Right cardiac atrium (tissue), 5 donors: ENCODE measurements around the gene DYNC1I1. TPM values are rescaled to one million over a fixed set of nuclear protein-coding genes. Genes with fewer than 3 reads are reported as not detected.

Source experiments
- ATAC-seq, 2 donors: fragments of 200-7000 bp; cut with Tn5 transposase; one replicate each; pipeline versions ENCODE4 v1.8.0 to v1.9.1; 2020; ENCODE audit warnings: moderate library complexity in 2 of 2, mild to moderate bottlenecking in 1 of 2
- DNase-seq, 3 donors: peaks; one replicate each; pipeline ENCODE4 v3.0.0-alpha.2; 2020
- H3K27ac ChIP-seq: one replicate; pipeline ENCODE4 v1.5.1; 2013; ENCODE audit warnings: mild to moderate bottlenecking, low read length, control low read depth, moderate library complexity
- H3K27me3 ChIP-seq: one replicate; pipeline ENCODE4 v1.6.1; 2013; ENCODE audit not compliant: control insufficient read depth, insufficient read depth
- H3K4me1 ChIP-seq: one replicate; pipeline ENCODE4 v1.6.1; 2013; ENCODE audit warnings: low read length; ENCODE audit not compliant: control insufficient read depth, insufficient read depth
- H3K4me3 ChIP-seq: one replicate; pipeline ENCODE4 v1.5.1; 2013; ENCODE audit warnings: low read length, control low read depth
- H3K9me3 ChIP-seq: one replicate; pipeline ENCODE4 v1.6.1; 2013; ENCODE audit warnings: low read length; ENCODE audit not compliant: control insufficient read depth
- WGBS: extraction: QIAGEN DNeasy Blood & Tissue Kit; methylation state at CpG from one replicate; pipeline ENCODE4 v1.1.7; 2013; 5-methylcytosine and 5-hydroxymethylcytosine counted together
- intact Hi-C, 4 donors: fragments of 100-400 bp; cut with DNase I; formaldehyde crosslinking; loops; one replicate each; pipeline versions ENCODE4 v1.11.0 to v1.14.0; 2022 to 2023
- polyA plus RNA-seq: library from polyadenylated mRNA; stranded (reverse); fragments of 200-250 nt; gene quantifications from one replicate; pipeline ENCODE4 v1.2.3, GENCODE V29; 2013
- total RNA-seq, 4 donors: library from RNA; stranded (reverse); fragmentation: NEBNext Ultra II Directional; extraction: Animal tissue kit (Norgen Biotek cat#: 25700); gene quantifications; one replicate each; pipeline ENCODE4 v1.2.1, GENCODE V29; 2021
- donor health status: healthy with polysubstance abuse.
- donor health status: DM: no; HTN: yes; CAD: no.
- donor health status: DM: no; HTN: no; CAD: no.
- donor health status: DM: no; HTN: yes; CAD: no; lungs with severe emphysema.
- donor health status: DM: yes; HTN: yes; CAD: no.

Gene DYNC1I1
- total and polyA plus RNA-seq, 5 donors, result 11.0 to 29.8 (median 20.5) TPM

DNA sequence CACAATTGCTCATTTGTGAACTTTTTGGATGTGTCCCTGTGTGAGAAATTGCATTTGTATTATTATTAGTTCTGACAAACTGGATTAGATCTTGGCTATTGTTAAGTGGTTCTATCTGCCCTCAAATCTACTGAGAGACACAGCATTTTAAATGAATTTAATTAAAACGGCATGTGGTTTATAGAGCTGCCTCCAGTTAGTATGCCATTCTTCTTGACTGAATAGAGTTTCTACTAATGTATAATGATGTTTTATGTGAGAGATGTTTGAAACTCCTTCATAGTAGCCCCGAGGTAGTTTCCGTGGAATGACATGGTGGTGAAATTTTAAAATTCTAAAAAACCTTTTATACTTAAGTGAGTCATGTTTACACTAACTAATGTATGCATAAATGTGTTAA is 110.9 kb downstream of the DYNC1I1 start:
- Histone ChIP-seq H3K27me3 (no peaks in the 10 kb centered on the region), H3K4me3 (no peak overlapping the region), H3K4me1 (peaks cover 3% of the 10 kb centered on the region), H3K27ac (no peak overlapping the region), H3K9me3 (no peaks in the 10 kb centered on the region)
- DNase-seq (no peak), ATAC-seq (no peak)
- intact Hi-C loops, result no loop called here
- WGBS, result 93% methylated on average over 3 of the region's 3 CpGs

DNA sequence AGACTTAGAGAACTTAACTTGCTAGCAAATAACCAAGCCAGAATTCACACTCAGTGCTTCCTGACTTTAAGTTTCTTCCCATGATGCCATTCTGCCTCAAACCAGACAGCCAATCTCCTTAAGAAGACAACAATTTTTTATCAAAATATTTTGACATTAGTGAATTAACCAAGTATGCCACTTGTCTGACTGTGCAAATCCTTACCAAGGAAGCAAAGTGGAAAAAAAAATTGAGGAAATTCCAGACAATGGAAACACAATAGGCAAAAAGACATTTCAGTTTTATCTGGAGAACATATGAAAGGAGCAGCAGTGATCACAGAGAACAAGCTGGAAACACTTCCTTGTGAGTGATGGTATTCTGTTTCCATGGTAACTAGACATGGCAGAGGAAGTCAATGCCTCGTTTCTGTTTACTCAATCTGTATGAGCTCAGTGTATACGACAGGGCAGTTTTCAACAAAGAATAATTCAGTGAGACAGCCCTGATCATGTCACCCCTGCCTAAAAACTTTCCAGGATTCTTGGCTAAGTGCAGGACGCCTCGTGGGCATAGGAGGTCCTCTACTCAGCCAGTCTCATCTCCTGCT is 114.2 kb downstream of the DYNC1I1 start:
- DNase-seq (no peak), ATAC-seq (peak; percentile 33 to 55)
- Histone ChIP-seq H3K9me3 (no peaks in the 10 kb centered on the region), H3K4me3 (no peak overlapping the region), H3K27me3 (no peaks in the 10 kb centered on the region), H3K4me1 (peaks cover 3% of the 10 kb centered on the region), H3K27ac (no peak overlapping the region)
- 26% methylated on average over 4 of the region's 4 CpGs for WGBS
- intact Hi-C loops, result no loop called here

DNA sequence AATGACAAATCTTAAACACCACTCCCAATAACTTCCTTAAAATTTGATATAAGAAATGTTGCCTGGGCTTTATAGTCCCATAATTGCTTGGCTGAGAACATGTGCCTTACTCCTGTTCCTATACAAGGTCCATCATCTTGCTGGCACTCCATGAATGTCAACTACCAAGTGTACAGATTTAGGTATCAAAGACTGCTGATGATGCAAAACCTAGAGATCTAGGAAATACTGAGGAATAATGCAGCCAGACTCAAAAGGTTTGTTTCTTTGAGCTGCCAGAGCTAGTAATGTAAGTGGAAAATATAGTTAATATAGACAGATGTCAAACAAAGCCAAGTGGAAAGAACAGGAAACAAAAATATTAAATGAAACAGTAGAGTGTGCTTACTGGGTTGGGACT is 121.1 kb downstream of the DYNC1I1 start:
- Histone ChIP-seq H3K27me3 (no peaks in the 10 kb centered on the region), H3K4me3 (no peak overlapping the region), H3K9me3 (no peaks in the 10 kb centered on the region), H3K4me1 (peaks cover 1% of the 10 kb centered on the region), H3K27ac (no peak overlapping the region)
- DNase-seq, result no peak
- no peak for ATAC-seq
- intact Hi-C loops, result no loop called here

DNA sequence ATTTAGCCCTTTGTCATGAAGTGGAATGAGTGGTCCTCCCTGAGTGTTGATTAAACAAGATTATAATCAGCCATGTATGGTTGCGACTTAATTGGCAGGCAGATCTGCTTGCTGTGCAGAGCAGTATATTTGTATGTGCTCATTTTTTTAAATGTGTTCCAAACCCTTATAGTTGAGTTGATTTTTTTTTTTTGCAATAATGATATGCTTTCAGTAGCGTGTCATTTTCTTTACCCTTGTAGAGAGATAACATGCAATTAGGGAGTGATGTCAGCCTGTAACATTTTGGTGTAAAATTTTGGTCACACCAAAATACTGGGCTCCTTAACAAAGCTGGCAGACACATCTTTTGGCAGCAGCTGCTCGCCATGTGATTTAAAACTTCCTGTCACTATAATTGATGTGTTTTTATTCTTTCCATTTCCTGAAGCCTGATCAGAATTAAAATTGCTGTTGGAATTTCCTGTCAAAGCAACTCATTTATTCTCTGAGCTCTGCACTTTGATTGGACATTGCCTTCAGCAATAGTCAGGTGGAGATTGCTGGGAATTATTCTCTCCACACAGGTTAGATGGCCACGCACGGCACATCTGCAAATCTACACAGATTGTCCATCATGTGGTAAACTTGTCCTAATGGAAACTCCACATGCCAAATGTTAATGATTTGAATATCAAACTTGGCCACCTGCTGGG is 125.3 kb downstream of the DYNC1I1 start:
- H3K4me1 ChIP-seq, result peaks cover 1% of the 10 kb centered on the region
- H3K27ac ChIP-seq, result no peak overlapping the region
- ATAC-seq (no peak), DNase-seq (peak in 1 of 3 donors; percentile 55)
- H3K9me3 ChIP-seq, result no peaks in the 10 kb centered on the region
- 41% methylated on average over 5 of the region's 5 CpGs for WGBS
- no peak overlapping the region for H3K4me3 ChIP-seq
- intact Hi-C loops, result no loop called here
- H3K27me3 ChIP-seq, result no peaks in the 10 kb centered on the region

DNA sequence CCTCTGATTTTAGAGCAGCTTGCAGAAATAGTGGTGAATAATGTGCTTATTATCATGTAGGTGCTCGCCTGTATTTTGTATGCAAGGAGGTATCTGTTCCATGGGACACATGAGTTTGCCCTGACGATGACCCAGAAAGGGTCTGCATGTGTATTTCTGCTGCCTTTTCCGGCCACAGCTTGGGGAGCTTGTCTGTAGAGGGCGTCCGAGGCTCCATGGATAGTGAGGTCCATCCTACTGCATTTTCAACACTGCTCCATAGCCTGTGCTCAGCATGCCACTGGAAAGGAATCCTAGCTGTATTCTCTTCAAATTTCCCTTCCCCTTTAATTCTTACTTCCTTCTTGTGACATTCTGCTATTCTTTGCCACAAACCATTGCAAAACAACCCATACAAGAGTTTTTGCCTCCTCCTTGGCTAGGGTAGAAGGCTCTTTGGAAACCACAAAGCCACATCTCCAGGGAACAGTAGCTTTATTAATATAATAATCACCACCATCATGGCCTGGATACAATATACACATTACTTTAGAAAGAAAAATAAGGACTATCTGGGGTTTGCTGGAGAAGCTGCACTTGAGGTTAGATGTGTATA is 127.7 kb downstream of the DYNC1I1 start:
- intact Hi-C loops, result no loop called here
- no peak overlapping the region for H3K27ac ChIP-seq
- H3K4me3 ChIP-seq, result no peak overlapping the region
- WGBS, result 51% methylated on average over 5 of the region's 5 CpGs
- DNase-seq (no peak), ATAC-seq (peak in 1 of 2 donors; percentile 29)
- no peaks in the 10 kb centered on the region for H3K9me3 ChIP-seq
- no peaks in the 10 kb centered on the region for H3K27me3 ChIP-seq
- H3K4me1 ChIP-seq, result peaks cover 1% of the 10 kb centered on the region

DNA sequence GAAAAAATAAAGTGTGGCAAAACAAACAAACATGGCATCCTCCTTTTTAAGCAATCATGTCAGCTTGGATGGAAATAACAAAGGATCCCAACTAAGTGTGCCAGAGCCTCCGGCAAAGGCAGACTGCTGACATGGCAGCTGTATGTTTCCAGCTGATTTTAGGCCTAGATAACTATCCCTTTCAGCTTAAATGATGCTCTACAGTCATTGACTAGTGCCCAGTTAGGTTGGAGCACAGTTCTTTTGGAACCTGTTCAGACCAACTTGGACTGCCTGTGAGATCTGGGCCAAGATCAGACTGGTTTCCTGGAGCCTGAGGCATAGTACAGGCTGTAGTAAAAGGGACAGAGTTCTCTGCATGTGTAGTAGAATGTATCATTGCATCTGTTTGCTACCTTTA is 128.7 kb downstream of the DYNC1I1 start:
- peaks cover 1% of the 10 kb centered on the region for H3K4me1 ChIP-seq
- no peak for ATAC-seq
- H3K9me3 ChIP-seq, result no peaks in the 10 kb centered on the region
- no peak overlapping the region for H3K4me3 ChIP-seq
- H3K27me3 ChIP-seq, result no peaks in the 10 kb centered on the region
- H3K27ac ChIP-seq, result no peak overlapping the region
- no peak for DNase-seq
- 68% methylated on average over 1 of the region's 1 CpG for WGBS
- intact Hi-C loops, result no loop called here

DNA sequence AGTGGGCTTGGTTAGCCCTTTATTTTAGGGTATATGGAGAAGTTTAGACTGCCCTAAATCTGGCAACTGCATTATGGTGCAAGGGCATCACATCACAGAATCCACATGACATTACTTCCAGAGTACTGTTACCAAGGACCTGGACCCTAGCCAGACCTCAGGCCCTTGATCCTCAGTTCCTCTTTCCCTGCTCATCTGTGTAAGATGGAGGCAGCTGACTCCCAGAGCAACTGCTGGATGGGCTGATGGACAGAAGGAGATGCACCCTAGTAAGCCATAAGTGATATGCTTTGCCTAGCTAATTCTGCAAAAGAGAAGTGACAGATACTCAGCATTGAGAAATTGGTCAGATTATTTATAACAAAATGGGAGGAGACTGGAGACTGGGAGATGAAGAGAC is 131.7 kb downstream of the DYNC1I1 start:
- Histone ChIP-seq H3K27me3 (no peaks in the 10 kb centered on the region), H3K4me1 (no peaks in the 10 kb centered on the region), H3K9me3 (no peaks in the 10 kb centered on the region), H3K4me3 (no peak overlapping the region), H3K27ac (no peak overlapping the region)
- peak in 2 of 3 donors; percentile 18 to 33 for DNase-seq
- ATAC-seq, result no peak
- intact Hi-C loops, result no loop called here

DNA sequence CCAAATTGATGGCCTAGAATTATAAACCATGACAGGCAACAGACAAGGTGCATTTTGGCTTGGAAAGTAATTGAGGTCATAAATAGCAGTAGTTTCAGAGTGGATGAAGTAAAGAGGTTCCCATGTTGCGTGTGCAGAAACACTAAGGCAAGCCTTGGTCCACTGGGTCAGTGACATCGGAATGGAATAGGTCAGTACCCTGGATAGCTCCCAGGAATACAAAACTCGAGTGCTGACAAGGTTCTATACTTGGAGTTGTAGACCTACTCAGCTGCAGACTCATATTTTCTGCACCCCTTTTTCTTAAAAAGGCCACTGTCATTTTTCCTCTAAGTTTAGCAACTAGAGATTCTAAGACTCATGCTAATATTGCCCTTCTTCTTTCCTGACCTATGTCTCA is 132.8 kb downstream of the DYNC1I1 start:
- no peak overlapping the region for H3K4me3 ChIP-seq
- H3K27ac ChIP-seq, result no peak overlapping the region
- DNase-seq, result no peak
- intact Hi-C loops, result no loop called here
- ATAC-seq, result no peak
- no peaks in the 10 kb centered on the region for H3K9me3 ChIP-seq
- H3K4me1 ChIP-seq, result no peaks in the 10 kb centered on the region
- 41% methylated on average over 3 of the region's 3 CpGs for WGBS
- H3K27me3 ChIP-seq, result no peaks in the 10 kb centered on the region

DNA sequence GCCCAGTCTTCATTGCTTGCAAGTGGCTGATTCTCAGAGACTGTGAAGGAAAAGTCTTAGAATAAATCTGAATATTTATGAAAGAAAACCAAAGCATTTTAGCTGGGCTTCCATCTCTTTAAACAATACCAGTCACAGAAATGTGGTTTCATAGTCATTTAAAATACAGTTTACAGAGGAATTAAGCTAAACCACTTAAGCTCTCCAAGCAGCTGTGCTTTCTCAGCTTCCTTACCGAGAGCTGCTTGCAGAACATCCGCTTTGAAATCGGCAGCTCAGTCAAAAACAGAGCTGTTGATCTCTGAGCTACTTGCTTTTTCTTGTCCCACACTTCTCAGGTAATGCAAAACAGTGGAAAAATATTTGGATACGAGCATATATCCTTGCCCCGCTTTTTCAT is 134.5 kb downstream of the DYNC1I1 start:
- 66% methylated on average over 5 of the region's 5 CpGs for WGBS
- DNase-seq (no peak), ATAC-seq (no peak)
- no peaks in the 10 kb centered on the region for H3K4me1 ChIP-seq
- H3K9me3 ChIP-seq, result no peaks in the 10 kb centered on the region
- intact Hi-C loops, result no loop called here
- H3K27ac ChIP-seq, result no peak overlapping the region
- no peaks in the 10 kb centered on the region for H3K27me3 ChIP-seq
- H3K4me3 ChIP-seq, result no peak overlapping the region

DNA sequence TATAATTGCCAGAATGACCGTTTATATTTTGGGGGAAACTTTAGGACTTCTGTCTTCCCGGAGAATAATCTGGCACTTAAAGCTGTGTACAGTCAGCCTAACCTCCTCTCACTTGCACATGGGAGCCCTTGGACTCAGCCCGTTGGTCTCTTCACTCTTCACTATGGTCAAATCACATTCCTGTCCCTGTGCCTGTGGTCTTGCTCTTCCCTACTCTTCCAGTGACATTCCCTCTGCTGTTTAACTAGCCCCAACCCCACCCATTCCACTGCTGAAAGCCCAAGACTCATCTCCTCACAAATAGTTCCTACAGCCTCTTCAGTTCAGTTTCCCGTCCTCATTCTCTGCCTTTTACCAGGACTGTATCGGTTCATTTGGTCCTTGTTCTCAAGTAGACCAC is 135.0 kb downstream of the DYNC1I1 start:
- DNase-seq (no peak), ATAC-seq (no peak)
- intact Hi-C loops, result no loop called here
- no peaks in the 10 kb centered on the region for H3K9me3 ChIP-seq
- no peak overlapping the region for H3K4me3 ChIP-seq
- no peak overlapping the region for H3K27ac ChIP-seq
- no peaks in the 10 kb centered on the region for H3K4me1 ChIP-seq
- WGBS, result 86% methylated on average over 5 of the region's 5 CpGs
- no peaks in the 10 kb centered on the region for H3K27me3 ChIP-seq

DNA sequence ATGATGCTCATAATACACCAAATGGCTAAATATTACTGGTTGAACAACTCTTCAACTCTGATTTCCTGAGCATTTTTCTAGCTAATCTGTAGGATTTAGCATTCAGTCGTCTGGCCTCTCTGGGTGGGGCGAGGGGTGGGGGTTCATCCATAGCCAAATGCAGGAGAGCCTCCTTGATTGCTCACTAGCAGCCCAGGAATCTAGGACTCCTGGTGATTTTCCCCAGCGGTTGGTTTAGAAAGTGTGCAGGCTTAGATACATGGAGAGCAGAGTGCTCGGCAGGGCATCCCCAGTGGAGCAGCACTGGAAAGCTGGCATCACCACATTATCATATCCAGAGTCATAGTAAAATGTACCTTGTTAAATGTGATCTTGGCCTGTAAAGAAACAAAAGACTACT is 136.1 kb downstream of the DYNC1I1 start:
- no peak for ATAC-seq
- Histone ChIP-seq H3K4me1 (no peaks in the 10 kb centered on the region), H3K27me3 (no peaks in the 10 kb centered on the region), H3K27ac (no peak overlapping the region), H3K4me3 (no peak overlapping the region), H3K9me3 (no peaks in the 10 kb centered on the region)
- 45% methylated on average over 4 of the region's 4 CpGs for WGBS
- intact Hi-C loops, result no loop called here
- DNase-seq, result no peak
